Pancreas (tissue), 10 donors: ENCODE measurements around the gene BCL2L13. TPM values are rescaled to one million over a fixed set of nuclear protein-coding genes. Genes with fewer than 3 reads are reported as not detected.

ENCODE experiments used
- ATAC-seq, 4 donors: fragments of 200-7000 bp; cut with Tn5 transposase; one replicate each; pipeline versions ENCODE4 v1.8.0 to v1.9.1; 2020; ENCODE audit warnings: mild to moderate bottlenecking in 4 of 4, moderate library complexity in 4 of 4
- DNase-seq, 6 donors: peaks; one replicate each; pipeline ENCODE4 v3.0.0-alpha.2; 2020
- FAIRE-seq: peaks from 2 replicates; lab custom pipeline; 2012; peaks lifted over from hg19 to GRCh38; lab: Jason Lieb, UNC
- H3K27ac ChIP-seq, 4 donors: fragments of 200-600 bp; sonication (generic); 1 replicate in 3 of 4; 2 replicates in 1 of 4; pipeline versions ENCODE4 v1.5.0 to v1.8.0; 2020
- H3K27me3 ChIP-seq, 4 donors: fragments of 200-600 bp; one replicate each; pipeline ENCODE4 v1.8.0; 2021
- H3K36me3 ChIP-seq, 3 donors: fragments of 200-600 bp; sonication (generic) in 1 of 3; one replicate each; pipeline versions ENCODE4 v1.5.0 to v1.8.0; 2020 to 2021
- H3K4me1 ChIP-seq, 3 donors: fragments of 200-600 bp; one replicate each; pipeline ENCODE4 v1.8.0; 2021
- H3K4me3 ChIP-seq, 4 donors: fragments of 200-600 bp; sonication (generic) in 2 of 4; one replicate each; pipeline versions ENCODE4 v1.5.0 to v1.8.0; 2020 to 2021
- H3K9me3 ChIP-seq, 4 donors: fragments of 200-600 bp; one replicate each; pipeline ENCODE4 v1.8.0; 2021
- WGBS, 2 donors: extraction: QIAGEN DNeasy Blood & Tissue Kit; methylation state at CpG; one replicate each; pipeline ENCODE4 v1.1.7; 2013; 5-methylcytosine and 5-hydroxymethylcytosine counted together
- intact Hi-C, 3 donors: fragments of 100-400 bp; cut with DNase I; formaldehyde crosslinking; loops; one replicate each; pipeline versions ENCODE4 v1.11.1 to v1.14.2; 2022
- polyA plus RNA-seq, 2 donors: library from polyadenylated mRNA; stranded (reverse); fragments of 200-250 nt; gene quantifications; one replicate each; pipeline ENCODE4 v1.2.3, GENCODE V29; 2013
- total RNA-seq, 6 donors: library from RNA; stranded (reverse); fragmentation: NEBNext Ultra II Directional in 4 of 6; extraction: Animal tissue kit (Norgen Biotek cat#: 25700) in 4 of 6; gene quantifications; one replicate each; pipeline versions ENCODE4 v1.2.1 to v1.2.4, GENCODE V29; 2021 to 2023
- TF ChIP-seq, protein P1 (sequence below), 4 donors: fragments of 200-600 bp; sonication (generic) in 3 of 4; IDR thresholded peaks; one replicate each; pipeline versions ENCODE4 v1.5.0 to v1.8.0; 2021; ENCODE audit warnings: antibody characterized with exemption in 4 of 4
- donor health status: healthy with polysubstance abuse.
- donor health status: DM: no; HTN: no; CAD: no; lungs with moderate emphysema.
- donor health status: DM: no; HTN: no; CAD: no.
- donor health status: control.
- donor health status: control.
- donor health status: Bipolar disorder and iron deficiency.
- donor health status: DM: yes; HTN: yes; CAD: no.
- donor health status: DM: no; HTN: no; CAD: no.
- donor health status: DM: no; HTN: no; CAD: no.
- donor health status: DM: yes; HTN: yes; CAD: no.

BCL2L13 gene
- total and polyA plus RNA-seq, 8 donors, result 11.7 to 30.9 (median 25.3) TPM

DNA sequence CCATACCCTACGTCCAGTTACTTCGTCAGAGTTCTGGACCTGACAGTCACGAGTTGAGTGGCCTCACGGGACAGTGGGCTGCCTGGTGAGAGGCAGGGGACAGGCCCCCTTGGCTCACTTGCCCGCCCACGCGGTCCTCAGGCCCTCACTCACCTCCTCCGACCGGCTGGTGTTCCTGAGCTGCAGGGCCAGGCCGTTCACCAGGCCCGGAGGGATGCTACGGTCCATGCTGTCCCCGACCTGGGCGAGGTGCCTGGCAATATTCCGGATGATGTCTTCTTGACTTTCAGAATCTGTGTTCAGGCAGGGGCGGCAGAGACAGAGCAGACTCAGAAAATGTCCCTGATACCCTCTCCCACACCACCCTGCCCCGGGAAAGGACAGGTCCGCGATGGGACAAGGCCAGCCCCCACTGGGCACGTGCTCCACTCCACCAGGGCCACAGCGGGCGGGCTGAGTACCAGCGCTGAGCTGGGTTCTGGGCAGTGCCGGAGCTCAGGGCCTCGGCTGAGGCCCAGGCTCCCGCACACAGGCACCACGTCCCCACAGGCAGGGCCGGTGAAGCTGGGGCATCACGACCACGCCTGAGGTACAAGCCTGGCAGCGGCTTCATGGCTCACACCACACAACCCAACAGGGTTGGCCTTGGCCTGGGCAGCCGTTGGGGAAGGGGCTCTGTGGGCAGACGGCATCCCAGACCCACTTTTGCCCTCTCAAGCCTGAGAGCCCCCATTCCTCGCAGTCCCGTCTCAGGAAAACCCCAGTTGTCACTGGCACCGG, 100.8 kb downstream of the BCL2L13 start:
- Histone ChIP-seq H3K36me3 (peaks cover 0 to 9% (median 0%) of the 10 kb centered on the region in 3 donors), H3K27ac (no peak overlapping the region), H3K4me3 (no peak overlapping the region), H3K27me3 (no peaks in the 10 kb centered on the region), H3K4me1 (no peaks in the 10 kb centered on the region), H3K9me3 (no peaks in the 10 kb centered on the region)
- TF ChIP-seq, protein P1, sequence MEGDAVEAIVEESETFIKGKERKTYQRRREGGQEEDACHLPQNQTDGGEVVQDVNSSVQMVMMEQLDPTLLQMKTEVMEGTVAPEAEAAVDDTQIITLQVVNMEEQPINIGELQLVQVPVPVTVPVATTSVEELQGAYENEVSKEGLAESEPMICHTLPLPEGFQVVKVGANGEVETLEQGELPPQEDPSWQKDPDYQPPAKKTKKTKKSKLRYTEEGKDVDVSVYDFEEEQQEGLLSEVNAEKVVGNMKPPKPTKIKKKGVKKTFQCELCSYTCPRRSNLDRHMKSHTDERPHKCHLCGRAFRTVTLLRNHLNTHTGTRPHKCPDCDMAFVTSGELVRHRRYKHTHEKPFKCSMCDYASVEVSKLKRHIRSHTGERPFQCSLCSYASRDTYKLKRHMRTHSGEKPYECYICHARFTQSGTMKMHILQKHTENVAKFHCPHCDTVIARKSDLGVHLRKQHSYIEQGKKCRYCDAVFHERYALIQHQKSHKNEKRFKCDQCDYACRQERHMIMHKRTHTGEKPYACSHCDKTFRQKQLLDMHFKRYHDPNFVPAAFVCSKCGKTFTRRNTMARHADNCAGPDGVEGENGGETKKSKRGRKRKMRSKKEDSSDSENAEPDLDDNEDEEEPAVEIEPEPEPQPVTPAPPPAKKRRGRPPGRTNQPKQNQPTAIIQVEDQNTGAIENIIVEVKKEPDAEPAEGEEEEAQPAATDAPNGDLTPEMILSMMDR (IDR thresholded peaks at IDR 0.05), result no peak
- 87 to 93% methylated on average over 36 of the region's 36 CpGs for WGBS, 2 donors
- DNase-seq (no peak), FAIRE-seq (no peak), ATAC-seq (no peak)
- intact Hi-C loops, result no loop called here

DNA sequence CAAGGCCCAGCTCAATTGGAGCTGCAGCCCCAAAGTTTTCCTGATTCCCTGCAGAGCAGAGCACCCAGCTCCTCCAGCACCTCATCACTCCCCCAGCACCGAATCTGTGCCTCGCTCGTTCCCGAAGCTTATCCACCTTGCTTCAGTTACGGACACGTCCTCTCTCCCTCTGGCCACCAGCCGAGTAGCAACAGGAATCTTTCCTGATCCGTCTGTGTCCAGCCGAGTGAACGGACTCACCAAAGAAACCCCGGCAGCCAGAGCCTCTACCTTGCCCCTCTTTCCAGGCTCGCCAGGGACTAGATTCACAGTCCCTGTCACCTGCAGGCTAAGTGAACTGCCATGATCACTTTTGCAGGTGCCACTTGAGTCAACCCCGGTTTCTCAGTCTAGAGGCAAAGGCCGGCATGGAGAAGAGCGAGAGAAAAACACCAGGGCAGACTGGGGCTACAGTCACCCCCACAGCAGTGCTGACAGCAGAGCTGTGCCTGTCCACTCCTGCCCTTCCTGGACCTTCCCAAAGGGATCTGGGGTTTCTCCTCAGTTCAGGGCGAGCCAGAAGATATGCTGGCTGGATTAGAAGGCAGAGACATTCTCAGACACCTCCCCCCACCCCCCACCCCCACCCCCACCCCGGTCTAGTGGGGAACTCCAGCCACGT, 103.4 kb downstream of the BCL2L13 start:
- no peak for DNase-seq
- H3K9me3 ChIP-seq, result no peaks in the 10 kb centered on the region
- 53 to 63% methylated on average over 16 to 18 of the region's 18 CpGs for WGBS, 2 donors
- no peaks in the 10 kb centered on the region for H3K27me3 ChIP-seq
- TF ChIP-seq, protein P1 (IDR thresholded peaks at IDR 0.05), result no peak
- H3K36me3 ChIP-seq, result peaks cover 0 to 3% (median 0%) of the 10 kb centered on the region in 3 donors
- no peak overlapping the region for H3K27ac ChIP-seq
- FAIRE-seq, result no peak
- no peaks in the 10 kb centered on the region for H3K4me1 ChIP-seq
- H3K4me3 ChIP-seq, result no peak overlapping the region
- peak in 3 of 4 donors; percentile 6 to 25 (median 24) for ATAC-seq
- intact Hi-C loops, result no loop called here

DNA sequence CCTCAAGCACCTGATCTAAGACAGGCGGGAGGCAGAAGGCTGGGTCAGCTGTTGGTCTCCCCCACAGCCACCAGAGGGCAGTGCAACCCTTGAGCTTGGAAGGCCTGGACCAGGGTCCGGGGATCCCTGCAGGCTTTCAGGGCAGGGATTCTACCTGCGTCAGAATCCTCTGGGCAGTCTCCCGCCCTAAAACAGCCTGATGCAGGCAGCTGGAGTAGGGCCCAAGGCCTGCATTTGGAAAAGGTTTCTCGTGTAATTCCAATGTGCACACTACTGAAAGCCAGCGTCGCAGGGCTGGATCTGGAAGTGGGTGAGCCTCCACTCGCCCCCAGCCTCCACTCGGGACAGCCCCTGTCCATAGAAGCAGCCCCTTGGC, 104.0 kb downstream of the BCL2L13 start:
- H3K36me3 ChIP-seq, result peaks cover 0 to 3% (median 0%) of the 10 kb centered on the region in 3 donors
- intact Hi-C loops, result no loop called here
- H3K9me3 ChIP-seq, result no peaks in the 10 kb centered on the region
- no peak overlapping the region for H3K4me3 ChIP-seq
- H3K4me1 ChIP-seq, result no peaks in the 10 kb centered on the region
- H3K27ac ChIP-seq, result no peak overlapping the region
- no peak for FAIRE-seq
- DNase-seq, result peak; percentile 31 to 84 (median 66)
- TF ChIP-seq, protein P1 (IDR thresholded peaks at IDR 0.05), result peak; percentile 56 to 74 (median 64)
- WGBS, 2 donors, result 41% methylated on average over 9 of the region's 9 CpGs
- ATAC-seq, result peak; percentile 79 to 93 (median 90)
- H3K27me3 ChIP-seq, result no peaks in the 10 kb centered on the region

DNA sequence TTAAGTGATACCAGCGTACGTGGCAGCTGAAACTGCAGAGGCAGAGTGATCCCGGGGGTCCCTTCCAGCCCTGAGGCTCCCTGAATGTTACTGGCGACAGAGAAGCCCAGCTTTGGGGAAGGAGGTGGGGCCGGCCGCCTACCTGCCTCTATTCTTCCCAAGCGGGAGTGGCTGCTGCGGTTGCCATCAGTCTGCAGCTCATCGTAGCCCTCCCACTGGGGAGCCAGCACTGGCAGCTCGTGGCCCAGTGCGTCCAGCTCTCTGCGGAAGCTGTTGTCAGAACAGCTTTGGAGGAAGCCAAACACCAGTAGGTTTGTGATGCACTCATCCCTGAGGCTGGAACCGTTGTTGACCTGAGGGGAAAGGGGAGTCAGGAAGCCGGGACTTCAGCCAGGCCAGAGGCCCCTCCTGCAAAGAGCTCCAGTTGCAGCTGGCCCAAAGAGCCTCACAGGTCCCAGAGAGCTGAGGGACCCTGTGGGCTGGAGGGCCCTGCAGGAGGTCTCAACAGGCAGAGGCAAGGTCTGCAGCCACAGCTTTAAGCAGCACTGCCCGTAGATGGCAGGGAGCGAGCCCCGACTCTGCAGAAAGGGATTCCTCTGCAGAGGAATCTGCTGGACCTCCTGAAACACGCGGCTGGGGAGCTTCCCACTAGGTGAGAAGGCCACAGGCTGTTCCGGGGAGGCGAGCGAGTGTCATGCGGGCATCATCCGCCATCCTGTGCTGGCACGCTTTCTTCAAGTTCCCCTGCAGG, 105.3 kb downstream of the BCL2L13 start:
- DNase-seq (no peak), FAIRE-seq (no peak), ATAC-seq (no peak)
- intact Hi-C loops, result no loop called here
- Histone ChIP-seq H3K9me3 (no peaks in the 10 kb centered on the region), H3K27me3 (no peaks in the 10 kb centered on the region), H3K4me3 (no peak overlapping the region), H3K36me3 (no peaks in the 10 kb centered on the region), H3K27ac (no peak overlapping the region), H3K4me1 (no peaks in the 10 kb centered on the region)
- WGBS, 2 donors, result 81 to 82% methylated on average over 25 of the region's 25 CpGs
- TF ChIP-seq, protein P1 (IDR thresholded peaks at IDR 0.05), result no peak
